Effector memory CD4-positive, alpha-beta T cell (primary cell): ENCODE measurements around the gene ABCC9.

ENCODE experiments used
- DNase-seq, 3 donors: peaks; one replicate each; pipeline ENCODE4 v3.0.0-alpha.2; 2020
- H3K27ac ChIP-seq: 2 replicates; pipeline ENCODE4 v1.7.0; 2013; ENCODE audit warnings: mild to moderate bottlenecking, low read length, moderate library complexity; ENCODE audit not compliant: insufficient read depth, poor library complexity, severe bottlenecking
- H3K27me3 ChIP-seq: replicated peaks from 2 replicates; pipeline ENCODE4 v1.7.0; 2013; ENCODE audit warnings: mild to moderate bottlenecking, low read length; ENCODE audit not compliant: insufficient read depth, control insufficient read depth, poor library complexity, severe bottlenecking
- H3K36me3 ChIP-seq: 2 replicates; pipeline ENCODE4 v1.7.0; 2013; ENCODE audit warnings: mild to moderate bottlenecking, low read length, moderate library complexity; ENCODE audit not compliant: control insufficient read depth, insufficient read depth
- H3K4me1 ChIP-seq: 2 replicates; pipeline ENCODE4 v1.7.0; 2013; ENCODE audit warnings: low read length, mild to moderate bottlenecking; ENCODE audit not compliant: control insufficient read depth, insufficient read depth, poor library complexity, severe bottlenecking
- H3K4me3 ChIP-seq: 2 replicates; pipeline ENCODE4 v1.7.0; 2013; ENCODE audit warnings: low read length, low read depth, mild to moderate bottlenecking; ENCODE audit not compliant: insufficient read depth, poor library complexity, severe bottlenecking
- H3K9me3 ChIP-seq: 2 replicates; pipeline ENCODE4 v1.7.0; 2013; ENCODE audit warnings: mild to moderate bottlenecking, low read length, moderate library complexity; ENCODE audit not compliant: control insufficient read depth

Gene ABCC9

GRCh38 chr12:21888276-21888863 lies 52.9 kb downstream of the ABCC9 start:
- no peak for DNase-seq
- Histone ChIP-seq H3K4me1 (no peaks in the 10 kb centered on the region), H3K36me3 (no peaks in the 10 kb centered on the region), H3K9me3 (no peaks in the 10 kb centered on the region), H3K27ac (no peak overlapping the region), H3K27me3 (no peaks in the 10 kb centered on the region), H3K4me3 (no peak overlapping the region)

- no peak for DNase-seq
- H3K4me1 ChIP-seq = no peaks in the 10 kb centered on the region
- no peaks in the 10 kb centered on the region for H3K36me3 ChIP-seq
- H3K27ac ChIP-seq = no peak overlapping the region
- no peak overlapping the region for H3K4me3 ChIP-seq
- H3K27me3 ChIP-seq = no peaks in the 10 kb centered on the region
- H3K9me3 ChIP-seq = no peaks in the 10 kb centered on the region
These were observed 56.3 kb downstream of the ABCC9 start for GRCh38 chr12:21884936-21885335.

- H3K4me1 ChIP-seq = no peaks in the 10 kb centered on the region
- H3K4me3 ChIP-seq = no peak overlapping the region
- H3K9me3 ChIP-seq = no peaks in the 10 kb centered on the region
- no peak overlapping the region for H3K27ac ChIP-seq
- no peaks in the 10 kb centered on the region for H3K36me3 ChIP-seq
- no peaks in the 10 kb centered on the region for H3K27me3 ChIP-seq
- DNase-seq = no peak
These were observed 58.6 kb downstream of the ABCC9 start for GRCh38 chr12:21882635-21883034.

DNA sequence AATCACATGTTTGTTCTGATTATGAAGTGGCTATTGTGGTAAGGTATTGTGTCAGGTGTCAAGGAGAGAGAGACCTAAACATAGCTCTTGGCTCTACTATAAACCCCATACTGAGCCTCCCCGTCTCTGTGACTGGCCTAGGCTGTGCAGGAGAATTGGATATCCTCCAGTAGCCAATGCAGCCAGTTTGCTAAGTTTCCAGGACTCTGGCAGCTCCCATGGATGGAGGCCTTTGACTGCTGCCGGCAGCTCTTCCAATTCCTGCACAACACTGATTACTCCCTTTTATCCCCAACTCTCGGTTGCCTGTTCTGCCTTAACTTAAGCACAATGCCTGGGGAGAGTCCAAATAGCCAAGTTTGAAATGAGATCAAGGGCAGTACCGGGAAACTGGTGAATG lies 59.3 kb downstream of the ABCC9 start:
- Histone ChIP-seq H3K27ac (no peak overlapping the region), H3K4me3 (no peak overlapping the region), H3K9me3 (no peaks in the 10 kb centered on the region), H3K4me1 (no peaks in the 10 kb centered on the region), H3K36me3 (no peaks in the 10 kb centered on the region), H3K27me3 (no peaks in the 10 kb centered on the region)
- DNase-seq = no peak

- Histone ChIP-seq H3K27ac (no peak overlapping the region), H3K9me3 (no peaks in the 10 kb centered on the region), H3K36me3 (no peaks in the 10 kb centered on the region), H3K4me3 (no peak overlapping the region), H3K27me3 (no peaks in the 10 kb centered on the region), H3K4me1 (no peaks in the 10 kb centered on the region)
- no peak for DNase-seq
These were observed 61.9 kb downstream of the ABCC9 start for GRCh38 chr12:21879312-21879711.

DNA sequence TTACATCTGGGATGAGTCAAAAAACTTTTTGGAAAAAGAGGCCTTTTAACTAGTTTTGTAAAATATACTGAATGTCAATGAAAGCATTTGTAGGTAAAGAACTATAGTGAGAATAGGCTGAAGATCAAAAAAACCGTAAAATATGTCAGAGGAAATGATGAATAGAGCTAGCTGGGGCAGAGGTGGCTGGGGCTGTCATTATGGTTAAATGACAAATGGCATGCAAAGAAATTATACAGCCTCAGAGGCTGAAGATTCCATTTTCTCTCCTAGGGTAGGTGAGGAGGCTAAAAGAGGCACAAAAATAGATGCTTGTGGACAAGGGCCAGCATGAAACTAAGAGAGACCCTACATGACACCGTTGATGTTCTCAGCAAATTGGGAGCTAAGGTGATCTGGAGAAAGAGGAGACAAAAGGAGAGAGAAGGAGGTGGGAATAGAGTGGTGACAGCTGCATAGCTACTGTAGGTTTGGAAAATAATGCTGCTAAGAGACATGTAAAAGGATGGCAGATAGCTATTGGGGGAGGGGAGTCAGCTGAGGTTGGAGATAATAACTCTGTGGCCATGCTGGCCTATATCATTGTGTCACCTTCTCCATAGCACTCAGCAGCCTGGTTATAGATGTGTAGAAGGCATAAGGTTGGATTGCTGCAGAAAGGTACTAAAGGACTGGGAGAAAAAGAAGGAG lies 63.8 kb downstream of the ABCC9 start:
- no peaks in the 10 kb centered on the region for H3K4me1 ChIP-seq

DNA sequence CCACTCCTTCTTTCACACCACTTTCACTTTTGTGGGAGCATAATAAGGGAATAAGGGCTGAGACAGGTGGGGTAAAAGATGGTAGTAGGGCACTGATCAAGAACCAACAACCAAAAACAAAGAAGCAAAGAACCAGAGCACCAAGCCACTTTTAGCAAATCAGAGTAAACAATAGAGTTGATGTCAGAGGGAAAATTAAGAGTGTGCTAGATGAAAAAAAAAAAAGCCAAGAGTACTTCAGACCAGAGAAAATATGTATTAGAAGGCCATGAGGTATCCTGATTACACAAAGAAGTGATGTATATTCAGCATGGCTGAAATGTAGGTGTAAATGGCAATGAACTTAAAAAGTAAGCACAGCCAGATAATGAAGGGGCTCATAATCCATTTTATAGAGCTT lies 75.4 kb downstream of the ABCC9 start:
- no peak overlapping the region for H3K27ac ChIP-seq
- no peak for DNase-seq
- no peaks in the 10 kb centered on the region for H3K27me3 ChIP-seq
- no peak overlapping the region for H3K4me3 ChIP-seq
- no peaks in the 10 kb centered on the region for H3K36me3 ChIP-seq
- no peaks in the 10 kb centered on the region for H3K9me3 ChIP-seq
- H3K4me1 ChIP-seq = no peaks in the 10 kb centered on the region

More for the DNA sequence above, 63.8 kb downstream of the ABCC9 start:
- no peaks in the 10 kb centered on the region for H3K9me3 ChIP-seq
- H3K27ac ChIP-seq = no peak overlapping the region
- DNase-seq = no peak
- H3K4me3 ChIP-seq = no peak overlapping the region
- no peaks in the 10 kb centered on the region for H3K36me3 ChIP-seq
- no peaks in the 10 kb centered on the region for H3K27me3 ChIP-seq

GRCh38 chr12:21860534-21860933 lies 80.7 kb downstream of the ABCC9 start:
- DNase-seq = no peak
- Histone ChIP-seq H3K4me1 (no peaks in the 10 kb centered on the region), H3K27me3 (no peaks in the 10 kb centered on the region), H3K9me3 (no peaks in the 10 kb centered on the region), H3K27ac (no peak overlapping the region), H3K4me3 (no peak overlapping the region), H3K36me3 (no peaks in the 10 kb centered on the region)

DNA sequence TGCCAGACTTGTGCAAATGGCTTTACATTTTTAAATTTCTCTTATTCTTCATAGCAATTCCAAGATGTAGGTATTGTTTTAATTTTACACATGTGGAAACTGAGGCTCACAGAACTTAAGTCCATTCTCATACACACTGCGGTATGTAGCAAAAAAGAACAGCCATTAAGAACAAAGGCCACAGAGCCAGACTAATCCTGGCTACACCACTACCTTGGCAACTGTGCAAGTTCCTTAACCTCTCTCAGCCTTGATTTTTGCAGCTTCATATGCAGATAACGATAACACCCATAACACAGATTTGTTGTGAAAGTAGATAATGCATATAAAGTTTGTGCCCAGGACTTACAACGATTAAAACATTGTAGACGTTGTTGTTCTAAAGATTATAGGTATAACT lies 81.1 kb downstream of the ABCC9 start:
- Histone ChIP-seq H3K4me1 (no peaks in the 10 kb centered on the region), H3K27me3 (no peaks in the 10 kb centered on the region), H3K36me3 (no peaks in the 10 kb centered on the region), H3K9me3 (no peaks in the 10 kb centered on the region), H3K4me3 (no peak overlapping the region), H3K27ac (no peak overlapping the region)
- no peak for DNase-seq

DNA sequence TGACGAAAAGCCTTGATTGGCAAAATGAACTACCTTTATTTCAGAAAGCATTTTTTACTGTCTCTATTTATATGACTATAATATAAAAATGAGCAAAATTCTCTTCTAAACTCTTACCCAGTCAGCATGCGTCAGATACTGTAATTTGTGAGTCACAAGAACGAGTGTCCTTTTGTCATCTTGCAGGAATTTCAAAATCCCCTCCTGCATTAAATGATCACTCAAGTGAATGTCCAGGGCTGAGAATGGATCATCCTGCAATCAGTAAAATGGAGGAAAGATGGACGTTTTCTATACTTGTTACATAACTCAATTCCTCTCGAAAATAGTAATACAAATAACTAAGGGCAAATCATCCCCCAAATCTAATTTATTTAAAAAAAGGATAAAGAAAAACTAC lies 89.0 kb downstream of the ABCC9 start:
- no peak for DNase-seq
- no peaks in the 10 kb centered on the region for H3K36me3 ChIP-seq
- no peaks in the 10 kb centered on the region for H3K27me3 ChIP-seq
- no peak overlapping the region for H3K4me3 ChIP-seq
- no peaks in the 10 kb centered on the region for H3K9me3 ChIP-seq
- no peaks in the 10 kb centered on the region for H3K4me1 ChIP-seq
- no peak overlapping the region for H3K27ac ChIP-seq
